Mononuclear cell (primary cell): ENCODE data around the gene BAAT. TPM values are rescaled to one million over a fixed set of nuclear protein-coding genes. Genes with fewer than 3 reads are reported as not detected.

Experiments
- H3K27me3 ChIP-seq: 2 replicates; pipeline ENCODE4 v1.6.0; 2011; ENCODE audit warnings: low read length, control low read depth; ENCODE audit not compliant: insufficient read depth
- H3K4me1 ChIP-seq: 2 replicates; pipeline ENCODE4 v1.5.1; 2011; ENCODE audit warnings: mild to moderate bottlenecking, low read length, control low read depth; ENCODE audit not compliant: insufficient read depth
- H3K4me3 ChIP-seq: 2 replicates; pipeline ENCODE4 v1.5.1; 2011; ENCODE audit warnings: mild to moderate bottlenecking, low read length, moderate library complexity
- H3K9me3 ChIP-seq: 2 replicates; pipeline ENCODE4 v1.5.1; 2011; ENCODE audit warnings: low read depth, mild to moderate bottlenecking, control low read depth, low read length
- total RNA-seq: library from RNA; depleted of rRNA; stranded (reverse); fragments of >200 nt; gene quantifications from one replicate; pipeline ENCODE4 v1.2.3, GENCODE V29; 2012

BAAT gene
- total RNA-seq, 1 donor = 0.10 TPM

DNA sequence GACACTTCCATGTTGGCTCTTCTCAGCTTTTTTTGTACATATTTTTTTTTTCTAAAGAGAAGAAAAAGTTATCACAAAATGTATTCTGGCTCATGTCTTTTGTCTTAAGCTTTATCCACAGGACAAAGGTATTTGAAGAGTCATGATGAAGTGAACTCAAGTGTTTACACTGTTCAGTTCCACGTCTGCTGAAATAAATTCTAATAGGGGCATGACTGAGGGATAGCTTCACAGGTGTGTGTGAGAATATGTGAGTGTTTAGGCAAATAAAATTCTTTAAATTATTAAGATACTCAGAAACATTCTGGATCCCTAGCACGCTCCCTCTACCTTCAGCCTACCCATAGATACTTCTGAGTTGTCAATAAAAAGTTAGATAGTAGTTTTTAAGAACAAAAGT, 59.8 kb downstream of the BAAT start:
- no peaks in the 10 kb centered on the region for H3K9me3 ChIP-seq
- H3K27me3 ChIP-seq = peaks cover 2% of the 10 kb centered on the region
- H3K4me3 ChIP-seq = no peak overlapping the region
- H3K4me1 ChIP-seq = no peaks in the 10 kb centered on the region

- Histone ChIP-seq H3K4me3 (no peak overlapping the region), H3K27me3 (peaks cover 2% of the 10 kb centered on the region), H3K9me3 (no peaks in the 10 kb centered on the region), H3K4me1 (no peaks in the 10 kb centered on the region)
Observed at GRCh38 chr9:101324245-101324804, 60.5 kb downstream of the BAAT start.

- Histone ChIP-seq H3K27me3 (peaks cover 2% of the 10 kb centered on the region), H3K4me3 (no peak overlapping the region), H3K9me3 (no peaks in the 10 kb centered on the region), H3K4me1 (no peaks in the 10 kb centered on the region)
Observed at GRCh38 chr9:101323129-101323528, 61.7 kb downstream of the BAAT start.

DNA sequence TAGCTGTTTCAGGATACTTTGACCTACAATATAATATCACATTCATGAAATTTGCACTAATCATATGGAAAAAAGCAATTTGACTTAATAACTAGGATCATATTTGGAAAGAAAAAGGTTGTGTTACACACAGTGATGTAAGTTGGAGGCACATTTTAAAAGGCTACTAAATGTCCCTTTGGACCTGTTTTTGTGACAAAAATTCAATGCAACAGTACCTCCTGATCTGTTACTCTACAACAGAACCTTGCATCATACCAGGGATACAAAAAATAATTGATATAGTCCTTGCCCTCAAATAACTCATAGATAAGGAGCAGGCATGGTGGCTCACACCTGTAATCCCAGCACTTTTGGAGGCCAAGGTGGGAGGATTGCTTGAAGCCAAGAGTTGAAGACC, 67.1 kb downstream of the BAAT start:
- H3K9me3 ChIP-seq = no peaks in the 10 kb centered on the region

DNA sequence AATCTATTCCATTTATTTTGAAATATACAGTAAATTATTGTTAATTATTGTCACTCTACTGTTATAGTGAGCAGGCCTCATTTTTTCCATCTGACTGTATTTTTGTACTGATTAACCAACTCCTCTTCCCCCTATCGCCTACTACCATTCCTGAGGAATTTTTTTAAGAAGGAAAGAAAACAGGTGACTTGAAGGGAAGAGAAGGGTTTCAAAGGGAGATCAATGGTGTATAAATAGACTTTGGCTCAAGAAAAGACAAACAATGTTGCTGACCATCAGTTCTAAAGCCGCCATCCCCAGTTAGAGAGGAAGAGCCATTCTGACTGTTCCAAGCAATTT, 69.7 kb downstream of the BAAT start:
- H3K27me3 ChIP-seq = no peaks in the 10 kb centered on the region
- H3K4me3 ChIP-seq = no peak overlapping the region
- H3K4me1 ChIP-seq = no peaks in the 10 kb centered on the region
- no peaks in the 10 kb centered on the region for H3K9me3 ChIP-seq

More for the DNA sequence above, 67.1 kb downstream of the BAAT start:
- Histone ChIP-seq H3K27me3 (no peaks in the 10 kb centered on the region), H3K4me1 (no peaks in the 10 kb centered on the region), H3K4me3 (no peak overlapping the region)

DNA sequence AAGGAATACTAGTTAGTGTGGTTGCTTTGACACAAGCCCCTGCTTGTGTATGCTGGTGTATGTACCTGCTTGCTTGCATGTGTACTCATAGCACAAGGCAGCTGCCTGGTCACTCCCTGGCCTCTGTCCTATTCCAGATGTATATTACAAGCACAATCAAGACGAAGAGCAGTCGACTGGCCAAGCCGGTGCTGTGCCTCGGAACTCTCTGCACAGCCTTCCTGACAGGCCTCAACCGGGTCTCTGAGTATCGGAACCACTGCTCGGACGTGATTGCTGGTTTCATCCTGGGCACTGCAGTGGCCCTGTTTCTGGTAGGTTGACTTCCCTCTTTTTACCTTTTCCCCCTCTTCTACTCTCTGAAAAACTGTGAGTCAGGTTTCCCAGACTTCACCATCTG, 72.1 kb downstream of the BAAT start:
- Histone ChIP-seq H3K4me1 (no peaks in the 10 kb centered on the region), H3K27me3 (no peaks in the 10 kb centered on the region), H3K9me3 (no peaks in the 10 kb centered on the region), H3K4me3 (no peak overlapping the region)

DNA sequence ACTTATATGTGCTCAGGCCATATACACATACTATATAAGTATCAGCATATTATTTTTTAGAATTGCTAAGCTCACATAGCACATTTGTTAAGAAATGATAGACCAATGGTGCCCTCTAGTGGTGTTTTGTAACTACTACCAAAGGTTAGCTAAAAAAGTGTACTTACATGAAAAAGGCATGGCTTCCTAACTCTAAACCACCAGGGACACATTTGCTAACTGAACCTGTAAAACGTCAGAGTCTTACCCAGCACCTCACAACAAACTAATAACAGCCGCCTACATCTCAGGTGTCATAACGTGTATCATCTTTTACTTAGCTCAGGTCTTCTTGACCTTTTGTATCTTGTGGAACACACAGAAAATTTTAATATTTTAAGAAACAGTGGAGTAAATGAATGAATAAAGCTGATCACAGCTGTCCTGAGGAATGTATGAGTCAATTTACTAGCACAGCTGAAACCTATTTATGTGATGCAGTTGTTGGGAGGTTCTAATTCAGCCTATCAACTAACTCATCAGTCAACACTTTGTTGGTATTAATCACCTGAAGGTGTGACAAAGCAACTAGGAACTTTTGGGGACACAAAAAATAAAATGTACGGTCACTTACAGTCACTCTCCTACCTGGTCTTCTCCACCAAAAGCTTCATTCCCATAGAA, 72.9 kb downstream of the BAAT start:
- Histone ChIP-seq H3K4me3 (no peak overlapping the region), H3K9me3 (no peaks in the 10 kb centered on the region), H3K4me1 (no peaks in the 10 kb centered on the region), H3K27me3 (no peaks in the 10 kb centered on the region)

GRCh38 chr9:101311191-101311590, 73.6 kb downstream of the BAAT start:
- Histone ChIP-seq H3K27me3 (no peaks in the 10 kb centered on the region), H3K4me3 (no peak overlapping the region), H3K9me3 (no peaks in the 10 kb centered on the region), H3K4me1 (no peaks in the 10 kb centered on the region)

Other genes with a start within 250 kb of the BAAT start
- 17.3 TPM for gene MRPL50, start 13.6 kb upstream of the BAAT start, total RNA-seq
- gene ZNF189, start 13.8 kb upstream of the BAAT start, total RNA-seq = 10.4 TPM
- gene ALDOB, start 50.8 kb upstream of the BAAT start, total RNA-seq = not detected
- gene RNF20, start 148.8 kb upstream of the BAAT start, total RNA-seq = 12.7 TPM
- gene PPP3R2, start 210.0 kb upstream of the BAAT start, total RNA-seq = not detected